GM18868 (cell line): ENCODE data around the gene GAD2.
"Not testable (repeated sequence)": the region's sequence is repeated elsewhere in the genome, so short reads cannot be mapped to it uniquely, and the experiment has no call there.

Experiments
- ATAC-seq: cut with Tn5 transposase; IDR thresholded peaks from one replicate; pipeline ENCODE4 v1.9.1; 2021; ENCODE audit warnings: mild to moderate bottlenecking, moderate library complexity; ENCODE audit not compliant: unreplicated experiment

Gene GAD2

GRCh38 chr10:26314265-26315013 lies 97.9 kb downstream of the GAD2 start:
- no peak for ATAC-seq

- ATAC-seq, result no peak
Observed at GRCh38 chr10:26318672-26319071, 102.1 kb downstream of the GAD2 start.

DNA sequence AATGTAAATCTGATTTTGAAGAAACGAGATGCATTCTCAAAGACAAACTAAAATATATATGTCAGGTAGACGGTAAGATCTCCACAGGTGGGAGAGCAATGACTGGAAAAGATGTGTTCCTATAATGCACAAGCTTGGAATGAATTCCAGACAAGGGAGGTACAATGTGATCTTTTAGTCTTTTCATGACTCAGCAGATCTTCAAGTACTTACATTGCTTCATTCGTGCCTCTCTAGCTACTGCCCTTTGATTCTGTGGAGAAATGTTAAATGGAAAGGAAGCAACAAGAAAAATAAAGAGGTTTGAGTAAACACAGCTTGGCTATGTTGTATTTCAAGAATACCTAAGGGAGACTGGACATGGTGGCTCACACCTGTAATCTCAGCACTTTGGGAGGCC lies 106.6 kb downstream of the GAD2 start:
- no peak for ATAC-seq

DNA sequence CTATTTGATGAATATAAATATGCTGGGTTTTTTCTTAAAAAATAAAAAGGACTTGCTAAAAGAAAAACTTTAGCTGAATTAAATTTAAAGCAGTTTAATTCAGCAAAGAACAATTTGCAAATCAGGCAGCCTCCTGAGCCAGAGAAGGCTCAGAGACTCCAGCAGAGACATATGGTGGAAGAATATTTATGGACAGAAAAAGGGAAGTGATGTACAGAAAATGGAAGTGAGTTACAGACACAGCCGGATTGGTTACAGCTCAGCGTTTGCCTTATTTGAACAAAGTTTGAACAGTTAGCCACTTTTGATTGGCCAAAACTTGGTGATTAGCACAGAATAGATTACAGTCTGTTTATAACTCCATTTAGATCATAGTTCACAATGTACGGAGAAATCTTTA lies 110.3 kb downstream of the GAD2 start:
- ATAC-seq, result no peak

GRCh38 chr10:26327811-26328210 lies 111.2 kb downstream of the GAD2 start:
- ATAC-seq, result no peak

GRCh38 chr10:26331371-26331770 lies 114.8 kb downstream of the GAD2 start:
- no peak for ATAC-seq

GRCh38 chr10:26334232-26334931 lies 117.8 kb downstream of the GAD2 start:
- no peak for ATAC-seq

- ATAC-seq, result peak; percentile 85
Observed at GRCh38 chr10:26334932-26335573, 118.5 kb downstream of the GAD2 start.

- ATAC-seq, result peak; percentile 61
Observed at GRCh38 chr10:26335574-26336093, 119.1 kb downstream of the GAD2 start.

DNA sequence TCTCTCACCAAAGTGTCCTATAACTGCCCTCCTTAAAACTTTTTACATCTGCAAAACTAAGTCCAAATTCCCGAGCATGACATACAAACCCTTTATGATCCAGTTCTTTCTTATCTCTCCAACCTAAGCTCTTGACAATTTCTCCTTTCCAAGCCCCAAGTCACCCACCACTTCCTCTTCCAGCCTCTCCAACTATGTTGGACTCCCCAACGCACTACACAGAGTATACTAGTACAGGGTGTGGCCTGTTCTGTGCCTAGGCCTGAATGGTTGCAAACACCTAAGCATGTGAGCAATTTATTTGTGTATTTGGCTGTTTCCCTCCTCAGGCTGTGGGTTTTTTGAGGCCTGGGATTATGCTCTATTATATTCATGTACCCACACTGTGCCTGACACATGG lies 120.4 kb downstream of the GAD2 start:
- ATAC-seq, result no peak

- ATAC-seq, result no peak
Observed at GRCh38 chr10:26341701-26342100, 125.1 kb downstream of the GAD2 start.

- ATAC-seq, result not testable (repeated sequence)
Observed at GRCh38 chr10:26348821-26349417, 132.3 kb downstream of the GAD2 start.
